K562 (cell line): ENCODE data around the gene PACSIN3. TPM values are rescaled to one million over a fixed set of nuclear protein-coding genes. Genes with fewer than 3 reads are reported as not detected.

Experiments
- ATAC-seq: fragments of 200-7000 bp; cut with Tn5 transposase; 3 replicates; pipeline ENCODE4 v1.9.1; 2020; ENCODE audit warnings: moderate library complexity
- BruUV-seq: library from RNA; stranded (reverse); fragments of 400-500 nt; replicated peaks from 2 replicates; lab custom pipeline; 2021; lab: Mats Ljungman, UMichigan
- CTCF ChIA-PET: fragments of 300-600 bp; formaldehyde crosslinking; extraction: SDS; loops from one replicate; lab custom pipeline; 2021; ENCODE audit warnings: low intra/inter-chr PET ratio; lab: Yijun Ruan, JAX
- POLR2A ChIA-PET: fragments of 300-600, 350-650 bp; sonication (Branson Sonifier 250); formaldehyde crosslinking; extraction: SDS; loops from one replicate; lab custom pipeline; 2021; ENCODE audit warnings: antibody characterized with exemption, inconsistent platforms; lab: Yijun Ruan, JAX
- DNase-seq, 4 experiments: peaks; one replicate each; pipeline versions ENCODE4 v3.0.0 to v3.0.0-alpha.2; 2011 to 2018; ENCODE audit warnings: low spot score in 3 of 4, mixed read lengths in 3 of 4; ENCODE audit errors: extremely low read depth in 1 of 4
- FAIRE-seq: peaks from 2 replicates; lab custom pipeline; 2011; peaks lifted over from hg19 to GRCh38; lab: Jason Lieb, UNC
- H2AFZ ChIP-seq: 2 replicates; pipeline ENCODE4 v1.6.0; 2011; ENCODE audit warnings: low read depth, low read length, control low read depth, inconsistent platforms
- H3K27ac ChIP-seq: fragments of 200-600 bp; 3 replicates; pipeline ENCODE4 v1.8.0; 2011; ENCODE audit warnings: low read depth, mild to moderate bottlenecking, control low read depth, inconsistent platforms, low read length, moderate library complexity, mixed read lengths; ENCODE audit errors: extremely low read depth
- H3K27me3 ChIP-seq, 2 experiments: fragments of 300-600 bp in 1 of 2; 2 replicates in 1 of 2; 3 replicates in 1 of 2; pipeline versions ENCODE4 v1.6.0 to v1.8.0; 2011; ENCODE audit warnings: inconsistent platforms in 2 of 2, low read length in 2 of 2, mild to moderate bottlenecking in 1 of 2, mixed read lengths in 1 of 2, moderate library complexity in 1 of 2; ENCODE audit not compliant: control insufficient read depth in 2 of 2, insufficient read depth in 2 of 2
- H3K36me3 ChIP-seq: fragments of 300-600 bp; 3 replicates; pipeline ENCODE4 v1.8.0; 2011; ENCODE audit warnings: mild to moderate bottlenecking, low read length, inconsistent platforms; ENCODE audit not compliant: control insufficient read depth, insufficient read depth
- H3K4me1 ChIP-seq, 2 experiments: fragments of 200-600 bp in 1 of 2; replicated peaks in 1 of 2; 2 replicates in 1 of 2; 3 replicates in 1 of 2; pipeline versions ENCODE4 v1.5.1 to v1.8.0; 2011; ENCODE audit warnings: inconsistent platforms in 2 of 2, low read length in 2 of 2, mild to moderate bottlenecking in 1 of 2, mixed read lengths in 1 of 2, moderate library complexity in 1 of 2; ENCODE audit not compliant: control insufficient read depth in 2 of 2, insufficient read depth in 2 of 2
- H3K4me2 ChIP-seq: 2 replicates; pipeline ENCODE4 v1.6.1; 2011; ENCODE audit warnings: low read length, control low read depth, inconsistent platforms, mixed read lengths; ENCODE audit not compliant: insufficient read depth
- H3K4me3 ChIP-seq: fragments of 200-600 bp; sonication (generic), shearing (Covaris generic); 2 replicates; pipeline ENCODE4 v1.5.1; 2016; ENCODE audit warnings: control low read depth, inconsistent platforms
- H3K79me2 ChIP-seq: fragments of 200-600 bp; 3 replicates; pipeline ENCODE4 v1.8.0; 2011; ENCODE audit warnings: low read length, inconsistent platforms; ENCODE audit not compliant: control insufficient read depth, insufficient read depth
- H3K9ac ChIP-seq, 2 experiments: 2 replicates each; pipeline versions ENCODE4 v1.6.0 to v1.6.1; 2011; ENCODE audit warnings: low read depth in 2 of 2, low read length in 2 of 2, control low read depth in 1 of 2, inconsistent platforms in 1 of 2, mild to moderate bottlenecking in 1 of 2, mixed read lengths in 1 of 2; ENCODE audit not compliant: insufficient read depth in 1 of 2
- H3K9me1 ChIP-seq: one replicate; pipeline ENCODE4 v1.6.0; 2011; ENCODE audit warnings: inconsistent platforms, mild to moderate bottlenecking, low read length, moderate library complexity; ENCODE audit not compliant: control insufficient read depth, insufficient read depth
- H3K9me3 ChIP-seq: replicated peaks from 2 replicates; pipeline ENCODE4 v1.5.1; 2011; ENCODE audit warnings: low read depth, low read length, inconsistent platforms; ENCODE audit not compliant: control insufficient read depth, insufficient read depth
- H4K20me1 ChIP-seq: replicated peaks from 2 replicates; pipeline ENCODE4 v1.6.1; 2011; ENCODE audit warnings: low read length, inconsistent platforms, mixed read lengths; ENCODE audit not compliant: control insufficient read depth, insufficient read depth
- CTCF ChIP-seq, 3 experiments: IDR thresholded peaks in 2 of 3; conservative IDR thresholded peaks in 1 of 3; 2 replicates each; pipeline ENCODE4 v1.5.1; 2011 to 2012; ENCODE audit warnings: low read length in 3 of 3, mild to moderate bottlenecking in 3 of 3, control low read depth in 2 of 3, improper control_type of control experiment in 1 of 3, inconsistent platforms in 1 of 3, low read depth in 1 of 3, mixed read lengths in 1 of 3, moderate library complexity in 1 of 3; ENCODE audit not compliant: insufficient read depth in 2 of 3
- JUN ChIP-seq, 2 experiments: sonication (generic) in 1 of 2; formaldehyde crosslinking in 1 of 2; IDR thresholded peaks; 2 replicates each; pipeline versions ENCODE4 v1.6.1 to v1.8.0; 2012 to 2022; ENCODE audit warnings: borderline replicate concordance in 2 of 2, mild to moderate bottlenecking in 2 of 2, improper control_type of control experiment in 1 of 2, low read depth in 1 of 2, low read length in 1 of 2, missing genetic modification reagents in 1 of 2
- RAD21 ChIP-seq, 2 experiments: fragments of 250-450 bp in 1 of 2; fragments of 450-650 bp in 1 of 2; sonication (Bioruptor Pico) in 1 of 2; formaldehyde crosslinking in 1 of 2; IDR thresholded peaks in 1 of 2; conservative IDR thresholded peaks in 1 of 2; 2 replicates each; pipeline versions ENCODE4 v1.4.0 to v1.8.0; 2020 to 2022; ENCODE audit warnings: mild to moderate bottlenecking in 2 of 2, moderate library complexity in 1 of 2
- ZFP36 ChIP-seq: fragments of 150-350 bp; IDR thresholded peaks from 2 replicates; pipeline ENCODE4 v1.6.1; 2018; ENCODE audit warnings: low read length, low read depth; ENCODE audit not compliant: partially characterized antibody
- ZNF239 ChIP-seq: fragments of 250-450 bp; sonication (Bioruptor Pico); IDR thresholded peaks from 2 replicates; pipeline ENCODE4 v1.4.0; 2020; ENCODE audit warnings: mild to moderate bottlenecking
- WGBS: fragments of 100-300 bp; shearing (Covaris generic); methylation state at CpG from one replicate; pipeline ENCODE4 v1.1.6; 2016; ENCODE audit warnings: low coverage, mixed read lengths; ENCODE audit not compliant: insufficient coverage; ENCODE audit errors: missing lambda C conversion rate; 5-methylcytosine and 5-hydroxymethylcytosine counted together
- in situ Hi-C: fragments of 300-500 bp; cut with MboI; formaldehyde crosslinking; loops from 4 replicates; pipeline ENCODE4 v1.15.0; 2018; ENCODE audit warnings: inconsistent platforms, mixed read lengths
- intact Hi-C: fragments of 100-400 bp; cut with micrococcal nuclease; formaldehyde crosslinking; loops from 2 replicates; pipeline ENCODE4 v1.14.2; 2022
- polyA plus RNA-seq, 8 experiments: library from polyadenylated mRNA; depleted of rRNA in 4 of 8; stranded (reverse) in 5 of 8; unstranded in 3 of 8; fragments of >200 nt; fragmentation: Nextera tagmentation in 2 of 8; fragmentation: Illumina TruSeq in 1 of 8; extraction: Ambion mirVana in 2 of 8; extraction: Trizol in 1 of 8; gene quantifications; 2 replicates each; pipeline versions ENCODE4 v1.2.1 to v1.2.3, GENCODE V29; 2011 to 2014; ENCODE audit warnings: inconsistent platforms in 1 of 8, missing spikeins in 1 of 8
- total RNA-seq, 7 experiments: library from RNA; depleted of rRNA in 6 of 7; stranded (reverse); fragments of >200 nt in 6 of 7; fragmentation: Illumina TruSeq in 2 of 7; extraction: Trizol in 2 of 7; gene quantifications; 2 replicates each; pipeline versions ENCODE4 v1.2.1 to v1.2.3, GENCODE V29; 2011 to 2021; ENCODE audit warnings: low replicate concordance in 1 of 7

PACSIN3 gene
- total and polyA plus RNA-seq, 9 of the 15 experiments (the other 6 are each of a cell fraction or from before 2014, with no cell fraction given) = 0.13 to 18.1 (median 7.1) TPM

GRCh38 chr11:47179655-47179991 is 6.6 kb downstream of the PACSIN3 start:
- BruUV-seq = no TSS peak
- intact Hi-C loops (no loop called here), in situ Hi-C loops (loop anchor here (10.0 kb wide), 1 partner anchor 165 kb away; no protein-coding TSS in a partner anchor)
- Histone ChIP-seq H3K36me3 (peaks cover 22% of the 10 kb centered on the region), H4K20me1 (0 out of 2 replicates have a peak, but pooled peaks cover 6% of the 10 kb centered on the region), H3K4me3 (no peak overlapping the region), H3K27me3 (no peaks in the 10 kb centered on the region), H3K4me1 (peaks cover 16 to 36% of the 10 kb centered on the region in 2 experiments), H3K9ac (no peak overlapping the region), H3K9me3 (no peaks in the 10 kb centered on the region), H3K9me1 (peaks cover 3% of the 10 kb centered on the region), H3K4me2 (no peak overlapping the region), H3K79me2 (peaks cover 21% of the 10 kb centered on the region), H3K27ac (no peak overlapping the region), H2AFZ (no peak overlapping the region)
- DNase-seq = peak; percentile 59 to 69 (median 64)
- ChIA-PET POLR2A (interaction anchor here (0.5 to 0.7 kb wide), 3 partner anchors 23 to 237 kb away, joined by 3 read pairs; no protein-coding TSS in a partner anchor), CTCF (no interaction called here)
- peak; percentile 90 for FAIRE-seq
- WGBS = 79% methylated on average over 1 of the region's 1 CpG
- peak; percentile 39 for ATAC-seq
- TF ChIP-seq ZNF239 (no peak), JUN (IDR thresholded peaks at IDR 0.05; ENCODE audit: borderline replicate concordance, low read depth, low read length) (no peak), JUN (CRISPR knock-in tag; IDR thresholded peaks at IDR 0.05; ENCODE audit: borderline replicate concordance) (no peak), RAD21 (CRISPR knock-in tag; conservative IDR thresholded peaks at IDR 0.05 in 1 of 2, IDR thresholded peaks at IDR 0.05 in 1 of 2) (peak in 1 of 2 experiments; percentile 37; a peak in 2 of 4 replicates), CTCF (IDR thresholded peaks at IDR 0.05 in 2 of 3, conservative IDR thresholded peaks at IDR 0.05 in 1 of 3; ENCODE audit: insufficient read depth in 2 of 3, low read depth in 1 of 3, low read length in 3 of 3) (peak; percentile 73 to 87 (median 73)), ZFP36 (peak; percentile 86)
